Prostate gland (tissue), 2 donors: ENCODE data around the gene VSIR. TPM values are rescaled to one million over a fixed set of nuclear protein-coding genes. Genes with fewer than 3 reads are reported as not detected.
A peak's percentile ranks its signal among the peaks of the same experiment; 100 is the strongest.

Experiments used
- DNase-seq: peaks from one replicate; pipeline ENCODE4 v3.0.0-alpha.2; 2019; ENCODE audit warnings: low spot score
- H3K27ac ChIP-seq, 2 donors: fragments of 200-600 bp; sonication (generic); 2 replicates each; pipeline ENCODE4 v1.5.1; 2017 to 2019
- H3K27me3 ChIP-seq: fragments of 200-600 bp; sonication (generic); replicated peaks from 2 replicates; pipeline ENCODE4 v1.5.1; 2019; ENCODE audit not compliant: insufficient read depth
- H3K36me3 ChIP-seq, 2 donors: fragments of 200-600 bp; sonication (generic); 1 replicate in 1 of 2; 2 replicates in 1 of 2; pipeline versions ENCODE4 v1.5.1 to v1.8.1; 2017 to 2019
- H3K4me1 ChIP-seq: fragments of 200-600 bp; sonication (generic); replicated peaks from 2 replicates; pipeline ENCODE4 v1.5.1; 2019
- H3K4me3 ChIP-seq, 2 donors: fragments of 200-600 bp; sonication (generic); 2 replicates each; pipeline ENCODE4 v1.5.1; 2017 to 2019
- H3K9me3 ChIP-seq: fragments of 200-600 bp; sonication (generic); 2 replicates; pipeline ENCODE4 v1.5.1; 2017
- POLR2A ChIP-seq: fragments of 450-650 bp; IDR thresholded peaks from one replicate; pipeline ENCODE4 v1.6.1; 2016; ENCODE audit warnings: antibody characterized with exemption, mild to moderate bottlenecking
- POLR2AphosphoS5 ChIP-seq: sonication (generic); formaldehyde crosslinking; IDR thresholded peaks from one replicate; pipeline ENCODE4 v1.6.1; 2017; ENCODE audit warnings: antibody characterized with exemption
- WGBS: methylation state at CpG from one replicate; pipeline ENCODE4 v1.1.5; 2018; 5-methylcytosine and 5-hydroxymethylcytosine counted together
- intact Hi-C: fragments of 100-400 bp; cut with DNase I; formaldehyde crosslinking; loops from one replicate; pipeline ENCODE4 v1.14.2; 2022
- total RNA-seq, 2 donors: library from RNA; depleted of rRNA; stranded (reverse); fragments of >200 nt; gene quantifications; one replicate each; pipeline ENCODE4 v1.1.0, GENCODE V29; 2016
- TF ChIP-seq, protein P1 (sequence below), 4 experiments: fragments of 200-600 bp in 2 of 4; fragments of 450-650 bp in 2 of 4; sonication (generic) in 2 of 4; IDR thresholded peaks; 1 replicate in 3 of 4; 2 replicates in 1 of 4; pipeline ENCODE4 v1.5.1; 2016 to 2019; ENCODE audit warnings: antibody characterized with exemption in 4 of 4, mild to moderate bottlenecking in 2 of 4, moderate library complexity in 2 of 4

The VSIR gene
- total RNA-seq, 2 donors from 2014 or later = 23.1 to 40.2 TPM

DNA sequence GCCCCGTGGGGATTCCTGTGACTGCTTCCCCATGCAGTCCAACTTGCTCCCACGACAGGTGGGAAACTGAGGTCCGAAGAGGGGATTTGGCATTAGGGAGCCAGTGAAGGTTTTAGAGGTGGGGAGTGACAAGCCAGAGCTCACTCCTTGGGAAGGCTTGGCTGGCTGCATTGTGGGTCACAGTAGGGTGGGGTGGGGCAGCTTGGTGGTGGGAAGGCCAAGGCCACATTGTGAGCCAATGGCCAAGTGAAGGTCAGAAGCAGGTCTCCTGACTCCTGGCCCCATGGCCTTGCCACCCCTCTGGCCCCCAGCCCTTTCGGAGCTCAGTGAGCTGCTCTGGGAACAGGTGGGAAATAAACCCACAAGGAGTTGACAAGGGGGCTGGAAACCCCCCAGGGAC lies 56.3 kb downstream of the VSIR start:
- DNase-seq = no peak
- 86% methylated on average over 4 of the region's 4 CpGs for WGBS
- no peaks in the 10 kb centered on the region for H3K9me3 ChIP-seq
- H3K27me3 ChIP-seq = no peaks in the 10 kb centered on the region
- TF ChIP-seq POLR2A (no peak), POLR2AphosphoS5 (no peak)
- TF ChIP-seq, protein P1, sequence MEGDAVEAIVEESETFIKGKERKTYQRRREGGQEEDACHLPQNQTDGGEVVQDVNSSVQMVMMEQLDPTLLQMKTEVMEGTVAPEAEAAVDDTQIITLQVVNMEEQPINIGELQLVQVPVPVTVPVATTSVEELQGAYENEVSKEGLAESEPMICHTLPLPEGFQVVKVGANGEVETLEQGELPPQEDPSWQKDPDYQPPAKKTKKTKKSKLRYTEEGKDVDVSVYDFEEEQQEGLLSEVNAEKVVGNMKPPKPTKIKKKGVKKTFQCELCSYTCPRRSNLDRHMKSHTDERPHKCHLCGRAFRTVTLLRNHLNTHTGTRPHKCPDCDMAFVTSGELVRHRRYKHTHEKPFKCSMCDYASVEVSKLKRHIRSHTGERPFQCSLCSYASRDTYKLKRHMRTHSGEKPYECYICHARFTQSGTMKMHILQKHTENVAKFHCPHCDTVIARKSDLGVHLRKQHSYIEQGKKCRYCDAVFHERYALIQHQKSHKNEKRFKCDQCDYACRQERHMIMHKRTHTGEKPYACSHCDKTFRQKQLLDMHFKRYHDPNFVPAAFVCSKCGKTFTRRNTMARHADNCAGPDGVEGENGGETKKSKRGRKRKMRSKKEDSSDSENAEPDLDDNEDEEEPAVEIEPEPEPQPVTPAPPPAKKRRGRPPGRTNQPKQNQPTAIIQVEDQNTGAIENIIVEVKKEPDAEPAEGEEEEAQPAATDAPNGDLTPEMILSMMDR (IDR thresholded peaks at IDR 0.05) = no peak
- H3K27ac ChIP-seq = no peak overlapping the region
- H3K4me1 ChIP-seq = peaks cover 10% of the 10 kb centered on the region
- intact Hi-C loops = no loop called here
- H3K4me3 ChIP-seq = no peak overlapping the region
- H3K36me3 ChIP-seq = no peaks in the 10 kb centered on the region

DNA sequence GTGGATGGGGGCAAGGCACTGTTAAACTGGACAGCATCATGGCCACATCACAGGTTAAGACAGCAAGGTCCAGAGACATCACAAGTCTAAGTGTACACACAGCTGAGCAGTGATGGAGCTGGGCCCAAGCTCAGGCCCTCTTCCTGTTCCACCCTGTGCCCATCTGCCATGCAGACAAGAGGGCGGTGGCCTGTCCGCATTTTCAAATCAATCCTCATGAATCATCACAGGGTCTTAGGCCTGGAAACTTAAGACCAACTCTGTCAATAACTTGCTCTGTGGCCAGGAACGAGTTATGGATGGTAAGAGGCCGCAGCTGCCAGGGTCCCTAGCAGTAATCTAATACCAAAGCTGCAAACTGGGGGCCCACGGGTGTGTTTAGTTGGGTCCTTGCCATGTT lies 56.9 kb downstream of the VSIR start:
- Histone ChIP-seq H3K4me1 (peaks cover 10% of the 10 kb centered on the region), H3K36me3 (no peaks in the 10 kb centered on the region), H3K27me3 (no peaks in the 10 kb centered on the region), H3K27ac (no peak overlapping the region), H3K4me3 (no peak overlapping the region), H3K9me3 (no peaks in the 10 kb centered on the region)
- TF ChIP-seq, protein P1 (IDR thresholded peaks at IDR 0.05) = no peak
- TF ChIP-seq POLR2AphosphoS5 (no peak), POLR2A (no peak)
- no peak for DNase-seq
- intact Hi-C loops = no loop called here
- WGBS = 89% methylated on average over 5 of the region's 5 CpGs

DNA sequence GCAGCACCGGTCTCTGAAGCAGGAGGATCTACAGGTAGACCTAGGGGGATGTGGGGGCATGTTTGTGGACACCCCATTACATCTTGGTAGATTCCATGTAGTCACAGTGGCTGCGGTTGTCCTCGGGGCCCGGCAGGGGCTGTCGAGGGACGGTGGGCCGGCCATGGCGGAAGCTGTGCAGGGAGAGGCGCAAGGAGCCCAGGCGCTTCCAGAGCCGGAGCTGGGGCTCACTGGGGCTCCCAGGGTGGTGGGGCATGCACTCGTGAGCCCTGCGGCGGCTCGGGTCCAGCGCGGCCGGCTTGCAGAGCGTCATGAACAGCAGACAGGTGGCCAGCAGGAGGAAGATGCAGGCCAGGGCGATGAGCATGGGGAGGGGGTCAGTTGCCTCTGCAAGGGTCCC lies 57.5 kb downstream of the VSIR start:
- no peak overlapping the region for H3K4me3 ChIP-seq
- H3K27me3 ChIP-seq = no peaks in the 10 kb centered on the region
- no peaks in the 10 kb centered on the region for H3K9me3 ChIP-seq
- 94% methylated on average over 17 of the region's 20 CpGs for WGBS
- no peaks in the 10 kb centered on the region for H3K36me3 ChIP-seq
- intact Hi-C loops = no loop called here
- DNase-seq = no peak
- H3K4me1 ChIP-seq = peaks cover 10% of the 10 kb centered on the region
- TF ChIP-seq POLR2AphosphoS5 = no peak
- TF ChIP-seq, protein P1 (IDR thresholded peaks at IDR 0.05) = no peak
- no peak for TF ChIP-seq POLR2A
- H3K27ac ChIP-seq = no peak overlapping the region

DNA sequence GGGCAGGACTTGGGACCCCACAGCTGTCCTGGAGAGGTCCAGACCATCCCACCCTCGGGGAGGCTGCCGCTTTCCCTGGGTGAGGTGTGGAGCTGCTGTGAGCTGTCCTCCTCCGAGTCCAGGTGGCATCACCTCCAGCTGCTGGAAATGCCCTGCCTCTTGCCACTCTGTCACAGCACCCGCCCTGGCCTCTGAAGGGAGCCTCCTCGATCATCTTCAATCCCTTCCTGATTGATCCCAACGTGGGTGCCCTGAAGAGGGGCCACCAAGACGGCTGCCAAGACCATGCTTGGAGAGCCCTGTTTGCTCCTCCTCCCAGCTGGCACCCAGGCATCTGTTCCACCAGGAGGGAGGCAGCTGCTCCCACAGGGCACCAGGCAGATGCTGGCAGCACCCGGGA lies 58.3 kb downstream of the VSIR start:
- Histone ChIP-seq H3K4me1 (peaks cover 10% of the 10 kb centered on the region), H3K27ac (peak overlapping the region; percentile 82 to 87)
- intact Hi-C loops = no loop called here

DNA sequence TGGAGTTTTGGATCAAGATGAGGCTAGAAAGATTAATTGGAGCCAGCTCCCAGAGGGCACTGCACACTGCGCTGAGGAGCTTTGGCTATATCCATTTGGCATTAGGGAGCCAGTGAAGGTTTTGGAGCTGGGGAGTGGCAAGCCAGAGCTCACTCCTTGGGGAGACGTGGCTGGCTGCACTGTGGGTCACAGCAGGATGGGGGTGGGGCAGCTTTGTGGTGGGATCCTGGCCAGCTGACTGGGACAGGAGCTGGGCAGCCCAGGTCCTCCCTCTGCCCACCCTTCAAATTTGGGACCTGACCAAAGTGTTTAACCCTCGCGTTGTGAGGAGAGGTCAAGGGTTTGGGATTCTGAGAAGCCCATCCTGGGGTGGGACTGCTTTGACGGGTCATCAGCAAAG lies 58.7 kb downstream of the VSIR start:
- no peaks in the 10 kb centered on the region for H3K9me3 ChIP-seq
- TF ChIP-seq POLR2AphosphoS5 (no peak), POLR2A (no peak)
- TF ChIP-seq, protein P1 (IDR thresholded peaks at IDR 0.05) = no peak
- intact Hi-C loops = loop anchor here (5.0 kb wide), 1 partner anchor 58 kb away; the partner anchor contains the start of gene VSIR
- WGBS = 72% methylated on average over 5 of the region's 5 CpGs
- no peaks in the 10 kb centered on the region for H3K36me3 ChIP-seq
- H3K4me1 ChIP-seq = peaks cover 10% of the 10 kb centered on the region
- DNase-seq = no peak
- no peaks in the 10 kb centered on the region for H3K27me3 ChIP-seq
- H3K4me3 ChIP-seq = no peak overlapping the region
- H3K27ac ChIP-seq = peak overlapping the region; percentile 82 to 87

More for the DNA sequence above, 58.3 kb downstream of the VSIR start:
- Histone ChIP-seq H3K9me3 (no peaks in the 10 kb centered on the region), H3K4me3 (no peak overlapping the region), H3K27me3 (no peaks in the 10 kb centered on the region), H3K36me3 (no peaks in the 10 kb centered on the region)
- no peak for DNase-seq
- 76% methylated on average over 8 of the region's 8 CpGs for WGBS
- no peak for TF ChIP-seq POLR2AphosphoS5
- no peak for TF ChIP-seq POLR2A
- TF ChIP-seq, protein P1 (IDR thresholded peaks at IDR 0.05) = no peak
